ENCODE data around the gene CBL. TPM values are rescaled to one million over a fixed set of nuclear protein-coding genes. Genes with fewer than 3 reads are reported as not detected.

CBL gene
- total RNA-seq, 1 experiment from 2014 or later: 45.6 TPM

DNA sequence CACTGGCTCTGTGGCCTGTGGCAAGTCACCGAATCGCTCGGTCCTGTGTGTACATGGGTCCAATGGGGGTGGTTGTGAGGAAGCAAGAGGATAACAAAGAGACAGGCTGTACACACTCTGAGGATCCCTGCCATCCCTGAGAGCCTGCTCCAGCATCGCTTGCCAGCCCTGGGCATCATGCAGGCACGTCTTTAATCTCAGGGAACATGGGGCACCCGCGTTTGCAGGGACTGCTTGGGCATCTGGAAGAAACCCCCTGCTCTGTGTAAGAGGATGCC lies 135.8 kb downstream of the CBL start:
- H3K4me3 Mint-ChIP-seq: no peak overlapping the region
- H3K36me3 Mint-ChIP-seq: no peaks in the 10 kb centered on the region; the same call in 1 of the 2 replicates
- DNase-seq (ENCODE audit: low spot score): no peak
- no peaks in the 10 kb centered on the region for H3K9me3 Mint-ChIP-seq
- peaks cover 71% of the 10 kb centered on the region for H3K27me3 Mint-ChIP-seq (ENCODE audit: low read depth)
- ChIA-PET POLR2A (interaction anchor here (1.3 kb wide), 1 partner anchor 34 kb away, joined by 3 read pairs; no protein-coding TSS in a partner anchor), CTCF (interaction anchor here (1.3 to 10.4 kb wide), 7 partner anchors 15 to 133 kb away, joined by 3 to 387 read pairs (median 88); partner anchors contain the start of genes MCAM, THY1 and USP2)
- H3K4me1 Mint-ChIP-seq: peaks cover 37% of the 10 kb centered on the region
- no peak overlapping the region for H3K27ac Mint-ChIP-seq
- TF ChIP-seq ZMAT4 (CRISPR knock-in tag; IDR thresholded peaks at IDR 0.05) (no peak), ZBTB43 (CRISPR knock-in tag; IDR thresholded peaks at IDR 0.05) (no peak), JAZF1 (CRISPR knock-in tag; IDR thresholded peaks at IDR 0.05) (no peak), ZNF423 (CRISPR knock-in tag; IDR thresholded peaks at IDR 0.05) (no peak), FOXP4 (CRISPR knock-in tag; IDR thresholded peaks at IDR 0.05) (no peak), SMAD3 (CRISPR knock-in tag; IDR thresholded peaks at IDR 0.05; ENCODE audit: borderline replicate concordance) (no peak)
- ATAC-seq: no peak

GRCh38 chr11:119342362-119343130 lies 136.4 kb downstream of the CBL start:
- H3K27ac Mint-ChIP-seq: no peak overlapping the region
- DNase-seq (ENCODE audit: low spot score) (no peak), ATAC-seq (no peak)
- H3K4me3 Mint-ChIP-seq: no peak overlapping the region
- ChIA-PET POLR2A (no interaction called here), CTCF (interaction anchor here (0.7 to 10.4 kb wide), 7 partner anchors 8 to 198 kb away, joined by 3 to 387 read pairs (median 88); partner anchors contain the start of genes MCAM, RNF26 and USP2)
- H3K27me3 Mint-ChIP-seq (ENCODE audit: low read depth): peaks cover 74% of the 10 kb centered on the region
- H3K36me3 Mint-ChIP-seq: no peaks in the 10 kb centered on the region; the same call in 1 of the 2 replicates
- H3K4me1 Mint-ChIP-seq: peaks cover 31% of the 10 kb centered on the region
- H3K9me3 Mint-ChIP-seq: no peaks in the 10 kb centered on the region
- no peak for TF ChIP-seq FOXP4 (CRISPR knock-in tag; IDR thresholded peaks at IDR 0.05)
- TF ChIP-seq ESRRA (CRISPR knock-in tag; IDR thresholded peaks at IDR 0.05; ENCODE audit: borderline replicate concordance): peak; percentile 18; the same call in 1 of the 2 replicates

DNA sequence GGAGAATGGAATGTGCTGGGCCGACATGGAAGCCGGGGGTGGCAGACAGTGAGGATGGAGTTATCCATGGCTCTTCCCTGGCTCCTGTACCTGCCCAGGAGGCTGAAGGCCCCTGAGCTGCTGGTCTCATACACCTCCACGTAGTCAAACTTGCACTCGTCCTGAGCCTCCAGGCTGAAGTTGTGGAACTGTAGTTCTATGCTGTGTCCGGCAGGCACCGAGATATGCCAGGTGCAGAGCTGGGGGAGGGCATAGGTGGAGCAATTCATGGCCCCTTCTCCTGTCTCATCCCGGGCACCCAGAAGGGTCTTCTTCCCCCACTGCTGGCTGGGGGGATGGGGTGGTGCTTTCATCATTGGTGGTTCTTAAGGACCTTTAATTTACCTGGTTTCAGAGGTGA lies 137.6 kb downstream of the CBL start:
- ChIA-PET CTCF (interaction anchor here (0.7 to 10.4 kb wide), 4 partner anchors 12 to 191 kb away, joined by 3 to 262 read pairs (median 12); partner anchors contain the start of gene USP2), POLR2A (no interaction called here)
- TF ChIP-seq NR3C1 (CRISPR knock-in tag; conservative IDR thresholded peaks at IDR 0.05; ENCODE audit: low read depth): no peak
- no peak for TF ChIP-seq NFYB (CRISPR knock-in tag; conservative IDR thresholded peaks at IDR 0.05; ENCODE audit: low read depth)
- TF ChIP-seq, protein P1, sequence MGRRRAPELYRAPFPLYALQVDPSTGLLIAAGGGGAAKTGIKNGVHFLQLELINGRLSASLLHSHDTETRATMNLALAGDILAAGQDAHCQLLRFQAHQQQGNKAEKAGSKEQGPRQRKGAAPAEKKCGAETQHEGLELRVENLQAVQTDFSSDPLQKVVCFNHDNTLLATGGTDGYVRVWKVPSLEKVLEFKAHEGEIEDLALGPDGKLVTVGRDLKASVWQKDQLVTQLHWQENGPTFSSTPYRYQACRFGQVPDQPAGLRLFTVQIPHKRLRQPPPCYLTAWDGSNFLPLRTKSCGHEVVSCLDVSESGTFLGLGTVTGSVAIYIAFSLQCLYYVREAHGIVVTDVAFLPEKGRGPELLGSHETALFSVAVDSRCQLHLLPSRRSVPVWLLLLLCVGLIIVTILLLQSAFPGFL (CRISPR knock-in tag; IDR thresholded peaks at IDR 0.05; ENCODE audit: borderline replicate concordance): no peak
- no peak for TF ChIP-seq ETV6 (CRISPR knock-in tag; IDR thresholded peaks at IDR 0.05)
- no peak for TF ChIP-seq JAZF1 (CRISPR knock-in tag; IDR thresholded peaks at IDR 0.05)
- TF ChIP-seq, protein P2, sequence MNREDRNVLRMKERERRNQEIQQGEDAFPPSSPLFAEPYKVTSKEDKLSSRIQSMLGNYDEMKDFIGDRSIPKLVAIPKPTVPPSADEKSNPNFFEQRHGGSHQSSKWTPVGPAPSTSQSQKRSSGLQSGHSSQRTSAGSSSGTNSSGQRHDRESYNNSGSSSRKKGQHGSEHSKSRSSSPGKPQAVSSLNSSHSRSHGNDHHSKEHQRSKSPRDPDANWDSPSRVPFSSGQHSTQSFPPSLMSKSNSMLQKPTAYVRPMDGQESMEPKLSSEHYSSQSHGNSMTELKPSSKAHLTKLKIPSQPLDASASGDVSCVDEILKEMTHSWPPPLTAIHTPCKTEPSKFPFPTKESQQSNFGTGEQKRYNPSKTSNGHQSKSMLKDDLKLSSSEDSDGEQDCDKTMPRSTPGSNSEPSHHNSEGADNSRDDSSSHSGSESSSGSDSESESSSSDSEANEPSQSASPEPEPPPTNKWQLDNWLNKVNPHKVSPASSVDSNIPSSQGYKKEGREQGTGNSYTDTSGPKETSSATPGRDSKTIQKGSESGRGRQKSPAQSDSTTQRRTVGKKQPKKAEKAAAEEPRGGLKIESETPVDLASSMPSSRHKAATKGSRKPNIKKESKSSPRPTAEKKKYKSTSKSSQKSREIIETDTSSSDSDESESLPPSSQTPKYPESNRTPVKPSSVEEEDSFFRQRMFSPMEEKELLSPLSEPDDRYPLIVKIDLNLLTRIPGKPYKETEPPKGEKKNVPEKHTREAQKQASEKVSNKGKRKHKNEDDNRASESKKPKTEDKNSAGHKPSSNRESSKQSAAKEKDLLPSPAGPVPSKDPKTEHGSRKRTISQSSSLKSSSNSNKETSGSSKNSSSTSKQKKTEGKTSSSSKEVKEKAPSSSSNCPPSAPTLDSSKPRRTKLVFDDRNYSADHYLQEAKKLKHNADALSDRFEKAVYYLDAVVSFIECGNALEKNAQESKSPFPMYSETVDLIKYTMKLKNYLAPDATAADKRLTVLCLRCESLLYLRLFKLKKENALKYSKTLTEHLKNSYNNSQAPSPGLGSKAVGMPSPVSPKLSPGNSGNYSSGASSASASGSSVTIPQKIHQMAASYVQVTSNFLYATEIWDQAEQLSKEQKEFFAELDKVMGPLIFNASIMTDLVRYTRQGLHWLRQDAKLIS (CRISPR knock-in tag; IDR thresholded peaks at IDR 0.05; ENCODE audit: borderline replicate concordance): no peak
- no peak for TF ChIP-seq TEAD4 (CRISPR knock-in tag; IDR thresholded peaks at IDR 0.05)
- Mint-ChIP-seq H3K4me1 (peaks cover 19% of the 10 kb centered on the region), H3K9me3 (no peaks in the 10 kb centered on the region), H3K36me3 (no peaks in the 10 kb centered on the region), H3K4me3 (no peak overlapping the region), H3K27me3 (ENCODE audit: low read depth) (peaks cover 75% of the 10 kb centered on the region), H3K27ac (no peak overlapping the region)
- DNase-seq (ENCODE audit: low spot score) (no peak), ATAC-seq (no peak)
